ENCODE results near the gene KLHL2.

- peak; percentile 43; the same call in 1 of the 2 replicates for TF ChIP-seq SPI1 (IDR thresholded peaks at IDR 0.05; ENCODE audit: borderline replicate concordance, low read depth)
- TF ChIP-seq, protein P1, sequence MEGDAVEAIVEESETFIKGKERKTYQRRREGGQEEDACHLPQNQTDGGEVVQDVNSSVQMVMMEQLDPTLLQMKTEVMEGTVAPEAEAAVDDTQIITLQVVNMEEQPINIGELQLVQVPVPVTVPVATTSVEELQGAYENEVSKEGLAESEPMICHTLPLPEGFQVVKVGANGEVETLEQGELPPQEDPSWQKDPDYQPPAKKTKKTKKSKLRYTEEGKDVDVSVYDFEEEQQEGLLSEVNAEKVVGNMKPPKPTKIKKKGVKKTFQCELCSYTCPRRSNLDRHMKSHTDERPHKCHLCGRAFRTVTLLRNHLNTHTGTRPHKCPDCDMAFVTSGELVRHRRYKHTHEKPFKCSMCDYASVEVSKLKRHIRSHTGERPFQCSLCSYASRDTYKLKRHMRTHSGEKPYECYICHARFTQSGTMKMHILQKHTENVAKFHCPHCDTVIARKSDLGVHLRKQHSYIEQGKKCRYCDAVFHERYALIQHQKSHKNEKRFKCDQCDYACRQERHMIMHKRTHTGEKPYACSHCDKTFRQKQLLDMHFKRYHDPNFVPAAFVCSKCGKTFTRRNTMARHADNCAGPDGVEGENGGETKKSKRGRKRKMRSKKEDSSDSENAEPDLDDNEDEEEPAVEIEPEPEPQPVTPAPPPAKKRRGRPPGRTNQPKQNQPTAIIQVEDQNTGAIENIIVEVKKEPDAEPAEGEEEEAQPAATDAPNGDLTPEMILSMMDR (IDR thresholded peaks at IDR 0.05; ENCODE audit: insufficient read depth, low read length): no peak
- no peak for TF ChIP-seq REST (IDR thresholded peaks at IDR 0.05; ENCODE audit: insufficient replicate concordance, low read depth)
- no peak for TF ChIP-seq GABPA (IDR thresholded peaks at IDR 0.05; ENCODE audit: low read depth)
These were observed at the start of gene KLHL2 for GRCh38 chr4:165207431-165208220.

All from HL-60 (cell line).